GM12878 (cell line): ENCODE results near the gene KDM5B. TPM values are rescaled to one million over a fixed set of nuclear protein-coding genes. Genes with fewer than 3 reads are reported as not detected.
"Not testable (repeated sequence)": the region's sequence is repeated elsewhere in the genome, so short reads cannot be mapped to it uniquely, and the experiment has no call there.

ENCODE experiments used
- ATAC-seq: fragments of 200-7000 bp; cut with Tn5 transposase; 3 replicates; pipeline ENCODE4 v1.9.1; 2020; ENCODE audit warnings: mild to moderate bottlenecking, moderate library complexity
- BruUV-seq: library from RNA; stranded (reverse); fragments of 400-500 nt; replicated peaks from 2 replicates; lab custom pipeline; 2021; lab: Mats Ljungman, UMichigan
- CTCF ChIA-PET: fragments of 300-600 bp; sonication (Branson Sonifier 250); formaldehyde crosslinking; extraction: SDS; loops from one replicate; lab custom pipeline; 2021; ENCODE audit warnings: inconsistent platforms; lab: Yijun Ruan, JAX
- POLR2A ChIA-PET: fragments of 350-600 bp; formaldehyde crosslinking; extraction: SDS; loops from one replicate; lab custom pipeline; 2021; ENCODE audit warnings: inconsistent platforms; lab: Charles Lee
- RAD21 ChIA-PET: fragments of 300-600 bp; sonication (Branson Sonifier 250); formaldehyde crosslinking; loops from one replicate; lab custom pipeline; 2023; ENCODE audit warnings: antibody characterized with exemption; ENCODE audit not compliant: unreplicated experiment; lab: Charles Lee
- SMC1A ChIA-PET: fragments of 300-600 bp; sonication (Branson Sonifier 250); formaldehyde crosslinking; loops from one replicate; lab custom pipeline; 2023; ENCODE audit not compliant: unreplicated experiment, uncharacterized antibody; lab: Charles Lee
- DNase-seq: peaks from one replicate; pipeline ENCODE4 v3.0.0-alpha.2; 2011; ENCODE audit warnings: low read depth, low spot score
- FAIRE-seq: peaks from 3 replicates; lab custom pipeline; 2011; peaks lifted over from hg19 to GRCh38; lab: Jason Lieb, UNC
- H2AFZ ChIP-seq: 2 replicates; pipeline ENCODE4 v1.6.0; 2011; ENCODE audit warnings: low read depth, low read length, control low read depth; ENCODE audit not compliant: control insufficient read depth
- H3K27ac ChIP-seq: 2 replicates; pipeline ENCODE4 v1.5.1; 2011; ENCODE audit warnings: control low read depth; ENCODE audit not compliant: control insufficient read depth, insufficient read depth
- H3K27me3 ChIP-seq, 2 experiments: replicated peaks in 1 of 2; 2 replicates each; pipeline versions ENCODE4 v1.6.0 to v1.6.1; 2011; ENCODE audit warnings: low read length in 1 of 2; ENCODE audit not compliant: control insufficient read depth in 2 of 2, insufficient read depth in 2 of 2
- H3K36me3 ChIP-seq, 2 experiments: 2 replicates each; pipeline ENCODE4 v1.5.1; 2011; ENCODE audit warnings: low read length in 1 of 2; ENCODE audit not compliant: control insufficient read depth in 2 of 2, insufficient read depth in 2 of 2
- H3K4me1 ChIP-seq: 2 replicates; pipeline ENCODE4 v1.6.1; 2011; ENCODE audit warnings: mild to moderate bottlenecking, low read length, moderate library complexity, mixed read lengths; ENCODE audit not compliant: control insufficient read depth, insufficient read depth
- H3K4me2 ChIP-seq: 2 replicates; pipeline ENCODE4 v1.6.0; 2011; ENCODE audit warnings: control low read depth; ENCODE audit not compliant: control insufficient read depth, insufficient read depth
- H3K4me3 ChIP-seq: fragments of 200-600 bp; sonication (generic); 2 replicates; pipeline ENCODE4 v1.5.1; 2016
- H3K79me2 ChIP-seq: 2 replicates; pipeline ENCODE4 v1.6.0; 2011; ENCODE audit warnings: low read length; ENCODE audit not compliant: control insufficient read depth, insufficient read depth
- H3K9ac ChIP-seq: 2 replicates; pipeline ENCODE4 v1.8.0; 2011; ENCODE audit warnings: low read length, control low read depth, mixed read lengths; ENCODE audit not compliant: control insufficient read depth, insufficient read depth
- H3K9me3 ChIP-seq: replicated peaks from 3 replicates; pipeline ENCODE4 v1.5.1; 2011; ENCODE audit warnings: mild to moderate bottlenecking, low read length; ENCODE audit not compliant: control insufficient read depth, insufficient read depth
- H4K20me1 ChIP-seq: 2 replicates; pipeline ENCODE4 v1.6.0; 2011; ENCODE audit not compliant: control insufficient read depth, insufficient read depth
- E2F4 ChIP-seq: IDR thresholded peaks from 2 replicates; pipeline ENCODE4 v1.6.1; 2012; ENCODE audit warnings: low read depth, low read length, improper control_type of control experiment
- NBN ChIP-seq: fragments of 450-650 bp; IDR thresholded peaks from 2 replicates; pipeline ENCODE4 v1.6.1; 2016
- NR2C2 ChIP-seq: IDR thresholded peaks from 2 replicates; pipeline ENCODE4 v1.6.1; 2011; ENCODE audit warnings: borderline replicate concordance, low read depth; ENCODE audit not compliant: control insufficient read depth, insufficient read length
- SPI1 ChIP-seq: IDR thresholded peaks from 2 replicates; pipeline ENCODE4 v1.6.1; 2011; ENCODE audit warnings: low read depth, mild to moderate bottlenecking, low read length, moderate library complexity, borderline replicate concordance; ENCODE audit not compliant: insufficient read depth
- SUPT20H ChIP-seq: IDR thresholded peaks from 2 replicates; pipeline ENCODE4 v1.6.1; 2011; ENCODE audit warnings: low read depth, mild to moderate bottlenecking, low read length, moderate library complexity, borderline replicate concordance; ENCODE audit not compliant: control insufficient read depth
- WRNIP1 ChIP-seq: IDR thresholded peaks from 2 replicates; pipeline ENCODE4 v1.6.1; 2011; ENCODE audit warnings: low read depth, low read length, improper control_type of control experiment, borderline replicate concordance
- ZNF622 ChIP-seq: fragments of 450-650 bp; IDR thresholded peaks from 2 replicates; pipeline ENCODE4 v1.6.1; 2017; ENCODE audit warnings: mild to moderate bottlenecking, inconsistent platforms
- WGBS: methylation state at CpG from one replicate; pipeline ENCODE4 v1.1.6; 2016; ENCODE audit warnings: low lambda C conversion rate; ENCODE audit not compliant: insufficient replicate concordance, insufficient coverage; ENCODE audit errors: missing lambda C conversion rate; 5-methylcytosine and 5-hydroxymethylcytosine counted together
- in situ Hi-C: fragments of 300-500 bp; cut with MboI; formaldehyde crosslinking; loops from 9 replicates; pipeline ENCODE4 v1.14.3; 2018; ENCODE audit warnings: mixed read lengths
- intact Hi-C: fragments of 100-400 bp; cut with micrococcal nuclease; formaldehyde crosslinking; loops from one replicate; pipeline ENCODE4 v1.14.2; 2022; ENCODE audit not compliant: unreplicated experiment
- polyA plus RNA-seq, 11 experiments: library from polyadenylated mRNA; depleted of rRNA in 4 of 11; unstranded in 6 of 11; stranded (reverse) in 5 of 11; fragments of >200 nt; fragmentation: Nextera tagmentation in 4 of 11; fragmentation: Illumina TruSeq in 1 of 11; extraction: Ambion mirVana in 4 of 11; extraction: Trizol in 1 of 11; gene quantifications; 1 replicate in 1 of 11; 2 replicates in 10 of 11; pipeline versions ENCODE4 v1.2.1 to v1.2.3, GENCODE V29; 2011 to 2016; ENCODE audit warnings: inconsistent platforms in 2 of 11, missing spikeins in 2 of 11, low read depth in 1 of 11
- total RNA-seq, 4 experiments: library from RNA; depleted of rRNA in 3 of 4; stranded (reverse); fragments of >200 nt in 3 of 4; fragmentation: Illumina TruSeq in 1 of 4; extraction: Trizol in 1 of 4; gene quantifications; 2 replicates each; pipeline versions ENCODE4 v1.2.1 to v1.2.3, GENCODE V29; 2013 to 2021
- TF ChIP-seq, protein P1 (sequence below): fragments of 450-650 bp; IDR thresholded peaks from 2 replicates; pipeline ENCODE4 v1.6.1; 2016; ENCODE audit warnings: mild to moderate bottlenecking

Gene KDM5B
- total and polyA plus RNA-seq, 10 of the 15 experiments (the other 5 are each of a cell fraction or from before 2014, with no cell fraction given): 1.7 to 26.6 (median 8.1) TPM

DNA sequence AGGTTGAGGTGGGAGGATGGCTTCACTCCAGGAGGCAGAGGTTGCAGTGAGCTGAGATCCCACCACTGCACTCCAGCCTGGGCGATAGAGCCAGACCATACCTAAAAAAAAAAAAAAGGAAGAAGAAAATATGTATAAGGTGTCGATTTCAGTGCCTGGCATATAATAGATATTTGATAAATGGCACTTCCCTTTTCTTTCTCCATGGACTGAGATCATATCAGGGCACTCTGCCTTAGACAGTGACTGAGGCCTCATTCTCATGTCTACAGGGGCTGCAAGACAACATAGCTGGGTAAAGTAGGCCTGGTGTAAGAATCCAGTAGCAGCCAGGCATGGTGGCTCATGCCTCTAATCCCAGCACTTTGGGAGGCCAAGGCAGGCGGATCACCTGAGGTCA is 23.7 kb upstream of the KDM5B start:
- no peaks in the 10 kb centered on the region for H3K9me3 ChIP-seq
- no peak overlapping the region for H3K4me3 ChIP-seq
- no peak overlapping the region for H3K27ac ChIP-seq
- no TSS peak for BruUV-seq
- TF ChIP-seq, protein P1, sequence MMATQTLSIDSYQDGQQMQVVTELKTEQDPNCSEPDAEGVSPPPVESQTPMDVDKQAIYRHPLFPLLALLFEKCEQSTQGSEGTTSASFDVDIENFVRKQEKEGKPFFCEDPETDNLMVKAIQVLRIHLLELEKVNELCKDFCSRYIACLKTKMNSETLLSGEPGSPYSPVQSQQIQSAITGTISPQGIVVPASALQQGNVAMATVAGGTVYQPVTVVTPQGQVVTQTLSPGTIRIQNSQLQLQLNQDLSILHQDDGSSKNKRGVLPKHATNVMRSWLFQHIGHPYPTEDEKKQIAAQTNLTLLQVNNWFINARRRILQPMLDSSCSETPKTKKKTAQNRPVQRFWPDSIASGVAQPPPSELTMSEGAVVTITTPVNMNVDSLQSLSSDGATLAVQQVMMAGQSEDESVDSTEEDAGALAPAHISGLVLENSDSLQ: no peak
- no peak for TF ChIP-seq ZNF622
- TF ChIP-seq SUPT20H: no peak
- no peak for TF ChIP-seq NR2C2
- TF ChIP-seq WRNIP1: no peak
- no peak for TF ChIP-seq E2F4
- TF ChIP-seq SPI1: peak; percentile 12; the same call in 1 of the 2 replicates
- TF ChIP-seq NBN: no peak
- no peaks in the 10 kb centered on the region for H4K20me1 ChIP-seq
- DNase-seq (no peak), FAIRE-seq (no peak), ATAC-seq (no peak)
- in situ Hi-C loops (no loop called here), intact Hi-C loops (no loop called here)
- H2AFZ ChIP-seq: no peak overlapping the region
- POLR2A ChIA-PET: no interaction called here
- 0 out of 4 replicates have a peak, but pooled peaks cover 0 to 3% of the 10 kb centered on the region in 2 experiments for H3K27me3 ChIP-seq
- peaks cover 10% of the 10 kb centered on the region for H3K4me1 ChIP-seq
- SMC1A ChIA-PET: no interaction called here
- H3K4me2 ChIP-seq: no peak overlapping the region
- H3K36me3 ChIP-seq: no peaks in the 10 kb centered on the region
- H3K9ac ChIP-seq: no peak overlapping the region
- RAD21 ChIA-PET: no interaction called here
- no peaks in the 10 kb centered on the region for H3K79me2 ChIP-seq
- CTCF ChIA-PET: no interaction called here
- 54% methylated on average over 2 of the region's 3 CpGs for whole genome bisulfite sequencing

DNA sequence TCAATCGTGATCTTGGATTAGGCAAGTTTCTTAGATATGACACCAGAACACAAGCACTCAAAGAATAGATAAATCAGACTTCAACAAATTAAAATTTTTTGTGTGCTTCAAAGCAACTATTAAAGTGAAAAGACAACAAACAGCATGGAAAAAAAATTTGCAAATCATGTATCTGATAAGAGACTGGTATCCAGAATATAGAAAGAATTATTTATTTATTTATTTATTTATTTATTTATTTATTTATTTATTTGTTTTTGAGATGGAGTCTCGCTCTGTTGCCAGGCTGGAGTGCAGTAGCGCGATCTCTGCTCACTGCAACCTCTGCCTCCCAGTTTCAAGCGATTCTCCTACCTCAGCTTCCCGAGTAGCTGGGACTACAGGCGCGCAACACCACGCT is 21.0 kb upstream of the KDM5B start:
- H3K79me2 ChIP-seq, intact Hi-C loops, CTCF ChIA-PET, RAD21 ChIA-PET, H3K27ac ChIP-seq, DNase-seq, POLR2A ChIA-PET, H2AFZ ChIP-seq, H3K4me2 ChIP-seq, in situ Hi-C loops, SMC1A ChIA-PET, H3K4me3 ChIP-seq, H4K20me1 ChIP-seq, H3K9me3 ChIP-seq, H3K27me3 ChIP-seq, H3K9ac ChIP-seq, FAIRE-seq, H3K4me1 ChIP-seq, ATAC-seq, BruUV-seq, H3K36me3 ChIP-seq: not testable (repeated sequence)
- WGBS: 64% methylated on average over 9 of the region's 9 CpGs
